Endodermal cell (in vitro differentiated cells): Measurements from ENCODE around the gene MRE11. TPM values are rescaled to one million over a fixed set of nuclear protein-coding genes. Genes with fewer than 3 reads are reported as not detected.

Experiments used
- DNase-seq: peaks from one replicate; pipeline ENCODE4 v3.0.0-alpha.2; 2017
- H3K27ac ChIP-seq: 2 replicates; pipeline ENCODE4 v1.5.1; 2013; ENCODE audit warnings: mild to moderate bottlenecking, low read depth, low read length, moderate library complexity
- H3K27me3 ChIP-seq: 2 replicates; pipeline ENCODE4 v1.6.1; 2013; ENCODE audit warnings: mild to moderate bottlenecking, low read length, moderate library complexity; ENCODE audit not compliant: insufficient read depth, control insufficient read depth, poor library complexity, severe bottlenecking
- H3K36me3 ChIP-seq: 2 replicates; pipeline ENCODE4 v1.7.0; 2013; ENCODE audit warnings: mild to moderate bottlenecking, low read length, moderate library complexity; ENCODE audit not compliant: control insufficient read depth, insufficient read depth
- H3K4me1 ChIP-seq: one replicate; pipeline ENCODE4 v1.7.0; 2013; ENCODE audit warnings: low read length; ENCODE audit not compliant: control insufficient read depth, insufficient read depth
- H3K4me3 ChIP-seq: 2 replicates; pipeline ENCODE4 v1.5.1; 2013; ENCODE audit warnings: mild to moderate bottlenecking, low read length, moderate library complexity
- H3K9ac ChIP-seq: 2 replicates; pipeline ENCODE4 v1.6.1; 2013; ENCODE audit warnings: mild to moderate bottlenecking, low read length, moderate library complexity; ENCODE audit not compliant: poor library complexity, severe bottlenecking; ENCODE audit errors: extremely low read depth
- H3K9me3 ChIP-seq: 2 replicates; pipeline ENCODE4 v1.6.1; 2013; ENCODE audit warnings: mild to moderate bottlenecking, low read length, moderate library complexity; ENCODE audit not compliant: control insufficient read depth
- H3K27ac Mint-ChIP-seq: 2 replicates; pipeline ENCODE4 v1.8.0; 2020; ENCODE audit warnings: mixed read lengths
- H3K27me3 Mint-ChIP-seq: 2 replicates; pipeline ENCODE4 v1.8.0; 2021; ENCODE audit warnings: mild to moderate bottlenecking, mixed read lengths; ENCODE audit not compliant: insufficient read depth
- H3K36me3 Mint-ChIP-seq: 2 replicates; pipeline ENCODE4 v1.8.0; 2020; ENCODE audit warnings: low read depth, mixed read lengths
- H3K4me1 Mint-ChIP-seq: 2 replicates; pipeline ENCODE4 v1.8.0; 2020; ENCODE audit warnings: mixed read lengths
- H3K4me3 Mint-ChIP-seq: 2 replicates; pipeline ENCODE4 v1.8.0; 2020; ENCODE audit warnings: mild to moderate bottlenecking, moderate library complexity, mixed read lengths
- H3K9me3 Mint-ChIP-seq: 2 replicates; pipeline ENCODE4 v1.8.0; 2020; ENCODE audit warnings: mild to moderate bottlenecking, mixed read lengths
- WGBS, 2 experiments: methylation state at CpG; one replicate each; pipeline versions ENCODE4 v1.1.5 to v1.1.7; 2013; ENCODE audit warnings: missing lambda C conversion rate in 2 of 2, mixed read lengths in 1 of 2; ENCODE audit not compliant: insufficient coverage in 1 of 2, insufficient read length in 1 of 2; 5-methylcytosine and 5-hydroxymethylcytosine counted together
- total RNA-seq, 2 donors: library from RNA; stranded (reverse); fragmentation: NEBNext Ultra II Directional in 1 of 2; extraction: Animal tissue kit (Norgen Biotek cat#: 25700) in 1 of 2; gene quantifications; 2 replicates in 1 of 2; 3 replicates in 1 of 2; pipeline ENCODE4 v1.2.1, GENCODE V29; 2021
- TF ChIP-seq, protein P1 (sequence below): fragments of 200-600 bp; sonication (generic); conservative IDR thresholded peaks from 2 replicates; pipeline ENCODE4 v1.5.0; 2021; ENCODE audit warnings: antibody characterized with exemption, mild to moderate bottlenecking

The MRE11 gene
- total RNA-seq, 2 donors from 2014 or later: 38.1 to 43.5 TPM

DNA sequence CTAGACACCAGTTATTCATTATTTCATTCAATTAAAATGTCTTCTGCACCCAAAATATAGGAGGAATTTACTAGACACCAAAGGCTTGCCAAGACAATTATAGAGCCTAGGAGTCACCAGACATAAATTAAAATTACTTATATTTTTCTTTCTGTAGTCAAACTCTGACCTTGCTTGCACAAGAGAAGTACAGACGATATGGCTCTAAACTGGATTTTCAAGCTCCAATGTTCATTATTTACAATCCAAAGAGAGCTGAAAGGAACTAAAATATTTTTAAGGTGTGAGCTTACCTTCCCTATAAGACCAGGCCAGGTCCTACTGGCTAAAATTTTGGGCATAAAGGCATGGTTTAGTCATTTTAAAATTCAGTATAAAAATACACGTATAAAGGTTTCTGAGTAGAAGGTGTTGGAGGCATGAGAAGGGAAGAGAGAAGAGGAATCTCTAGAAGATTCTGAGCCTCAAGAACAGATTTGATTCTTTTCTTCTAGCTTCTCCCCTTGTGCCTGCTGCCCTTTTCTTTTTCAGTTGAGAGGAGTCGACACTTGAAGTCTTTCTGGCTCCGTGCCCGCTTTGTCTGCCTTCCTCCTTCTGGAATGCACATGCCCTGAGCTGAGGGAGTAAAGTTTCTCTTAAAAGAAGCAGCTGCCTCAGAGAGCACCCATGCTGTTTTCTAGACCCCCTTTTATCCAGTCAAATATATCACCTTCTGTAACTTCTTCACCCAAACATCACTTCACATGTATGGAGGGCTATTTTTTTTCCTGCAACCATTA is 32.1 kb upstream of the MRE11 start:
- Histone ChIP-seq H3K9ac (no peak overlapping the region), H3K27me3 (peaks cover 22% of the 10 kb centered on the region), H3K36me3 (no peaks in the 10 kb centered on the region), H3K4me1 (no peaks in the 10 kb centered on the region), H3K4me3 (no peak overlapping the region), H3K9me3 (no peaks in the 10 kb centered on the region), H3K27ac (no peak overlapping the region)
- H3K4me1 Mint-ChIP-seq: no peaks in the 10 kb centered on the region
- peaks cover 25% of the 10 kb centered on the region for H3K27me3 Mint-ChIP-seq
- TF ChIP-seq, protein P1, sequence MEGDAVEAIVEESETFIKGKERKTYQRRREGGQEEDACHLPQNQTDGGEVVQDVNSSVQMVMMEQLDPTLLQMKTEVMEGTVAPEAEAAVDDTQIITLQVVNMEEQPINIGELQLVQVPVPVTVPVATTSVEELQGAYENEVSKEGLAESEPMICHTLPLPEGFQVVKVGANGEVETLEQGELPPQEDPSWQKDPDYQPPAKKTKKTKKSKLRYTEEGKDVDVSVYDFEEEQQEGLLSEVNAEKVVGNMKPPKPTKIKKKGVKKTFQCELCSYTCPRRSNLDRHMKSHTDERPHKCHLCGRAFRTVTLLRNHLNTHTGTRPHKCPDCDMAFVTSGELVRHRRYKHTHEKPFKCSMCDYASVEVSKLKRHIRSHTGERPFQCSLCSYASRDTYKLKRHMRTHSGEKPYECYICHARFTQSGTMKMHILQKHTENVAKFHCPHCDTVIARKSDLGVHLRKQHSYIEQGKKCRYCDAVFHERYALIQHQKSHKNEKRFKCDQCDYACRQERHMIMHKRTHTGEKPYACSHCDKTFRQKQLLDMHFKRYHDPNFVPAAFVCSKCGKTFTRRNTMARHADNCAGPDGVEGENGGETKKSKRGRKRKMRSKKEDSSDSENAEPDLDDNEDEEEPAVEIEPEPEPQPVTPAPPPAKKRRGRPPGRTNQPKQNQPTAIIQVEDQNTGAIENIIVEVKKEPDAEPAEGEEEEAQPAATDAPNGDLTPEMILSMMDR: no peak
- no peak for DNase-seq
- no peak overlapping the region for H3K4me3 Mint-ChIP-seq
- no peaks in the 10 kb centered on the region for H3K9me3 Mint-ChIP-seq
- 80% methylated on average over 5 of the region's 5 CpGs; no CpG with 5 or more reads in 1 of the 2 experiments for WGBS, 2 experiments
- no peak overlapping the region for H3K27ac Mint-ChIP-seq
- H3K36me3 Mint-ChIP-seq: no peaks in the 10 kb centered on the region

DNA sequence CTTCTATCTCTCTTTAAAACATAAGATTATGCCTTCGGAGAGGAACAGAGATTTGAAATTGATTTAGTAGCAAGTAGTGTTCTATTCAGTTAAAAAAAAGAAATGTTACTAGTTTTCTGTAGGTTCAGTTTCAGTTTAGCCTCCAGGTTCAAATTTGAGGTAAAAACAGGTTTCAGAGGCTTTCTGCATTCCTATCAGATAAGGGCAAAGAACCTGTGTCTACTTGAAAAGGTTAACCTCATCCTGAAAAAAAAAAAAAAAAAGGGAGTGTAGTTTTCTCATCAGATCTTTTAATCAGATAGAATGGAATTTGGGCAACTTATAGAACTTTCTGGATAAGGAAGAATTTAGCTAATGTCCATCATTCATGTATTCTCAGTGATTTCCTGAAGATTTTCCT is 30.7 kb upstream of the MRE11 start:
- no peaks in the 10 kb centered on the region for H3K4me1 Mint-ChIP-seq
- Histone ChIP-seq H3K27me3 (peaks cover 22% of the 10 kb centered on the region), H3K36me3 (no peaks in the 10 kb centered on the region), H3K4me1 (no peaks in the 10 kb centered on the region), H3K9ac (no peak overlapping the region), H3K27ac (no peak overlapping the region), H3K4me3 (no peak overlapping the region), H3K9me3 (no peaks in the 10 kb centered on the region)
- H3K9me3 Mint-ChIP-seq: no peaks in the 10 kb centered on the region
- 88 to 100% methylated on average over 1 of the region's 1 CpG for WGBS, 2 experiments
- H3K27me3 Mint-ChIP-seq: peaks cover 25% of the 10 kb centered on the region
- TF ChIP-seq, protein P1: no peak
- no peak for DNase-seq
- no peak overlapping the region for H3K4me3 Mint-ChIP-seq
- H3K27ac Mint-ChIP-seq: no peak overlapping the region
- no peaks in the 10 kb centered on the region for H3K36me3 Mint-ChIP-seq

DNA sequence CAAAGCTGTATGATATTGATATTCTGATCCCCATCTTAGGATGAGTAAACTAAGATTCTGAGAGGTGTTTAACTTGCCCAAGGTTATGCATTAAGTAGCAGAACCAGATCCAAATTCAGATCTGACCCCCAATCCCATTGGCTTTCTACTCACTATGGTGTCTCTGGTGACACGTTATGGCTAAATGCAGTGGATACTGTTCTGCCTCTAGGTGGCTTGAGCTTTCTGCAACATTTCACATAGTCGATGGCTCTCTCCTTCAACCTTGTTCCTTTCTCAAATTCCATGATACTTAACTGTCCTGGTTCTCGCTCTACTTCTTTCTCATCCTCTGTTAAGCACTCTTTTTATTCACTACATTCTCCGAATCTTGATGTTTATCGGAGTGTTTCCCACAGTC is 28.0 kb upstream of the MRE11 start:
- DNase-seq: no peak
- no peaks in the 10 kb centered on the region for H3K9me3 ChIP-seq
- TF ChIP-seq, protein P1: peak; percentile 80
- no peaks in the 10 kb centered on the region for H3K4me1 ChIP-seq
- H3K9me3 Mint-ChIP-seq: no peaks in the 10 kb centered on the region
- H3K36me3 Mint-ChIP-seq: no peaks in the 10 kb centered on the region
- no peak overlapping the region for H3K27ac ChIP-seq
- H3K9ac ChIP-seq: no peak overlapping the region
- H3K27me3 Mint-ChIP-seq: peaks cover 15% of the 10 kb centered on the region
- H3K36me3 ChIP-seq: no peaks in the 10 kb centered on the region
- H3K27ac Mint-ChIP-seq: no peak overlapping the region
- no peak overlapping the region for H3K4me3 ChIP-seq
- 60 to 75% methylated on average over 5 of the region's 5 CpGs for WGBS, 2 experiments
- H3K27me3 ChIP-seq: peaks cover 11% of the 10 kb centered on the region
- no peaks in the 10 kb centered on the region for H3K4me1 Mint-ChIP-seq
- no peak overlapping the region for H3K4me3 Mint-ChIP-seq
